ENCODE results near the gene UBE2Q2.

The UBE2Q2 gene

DNA sequence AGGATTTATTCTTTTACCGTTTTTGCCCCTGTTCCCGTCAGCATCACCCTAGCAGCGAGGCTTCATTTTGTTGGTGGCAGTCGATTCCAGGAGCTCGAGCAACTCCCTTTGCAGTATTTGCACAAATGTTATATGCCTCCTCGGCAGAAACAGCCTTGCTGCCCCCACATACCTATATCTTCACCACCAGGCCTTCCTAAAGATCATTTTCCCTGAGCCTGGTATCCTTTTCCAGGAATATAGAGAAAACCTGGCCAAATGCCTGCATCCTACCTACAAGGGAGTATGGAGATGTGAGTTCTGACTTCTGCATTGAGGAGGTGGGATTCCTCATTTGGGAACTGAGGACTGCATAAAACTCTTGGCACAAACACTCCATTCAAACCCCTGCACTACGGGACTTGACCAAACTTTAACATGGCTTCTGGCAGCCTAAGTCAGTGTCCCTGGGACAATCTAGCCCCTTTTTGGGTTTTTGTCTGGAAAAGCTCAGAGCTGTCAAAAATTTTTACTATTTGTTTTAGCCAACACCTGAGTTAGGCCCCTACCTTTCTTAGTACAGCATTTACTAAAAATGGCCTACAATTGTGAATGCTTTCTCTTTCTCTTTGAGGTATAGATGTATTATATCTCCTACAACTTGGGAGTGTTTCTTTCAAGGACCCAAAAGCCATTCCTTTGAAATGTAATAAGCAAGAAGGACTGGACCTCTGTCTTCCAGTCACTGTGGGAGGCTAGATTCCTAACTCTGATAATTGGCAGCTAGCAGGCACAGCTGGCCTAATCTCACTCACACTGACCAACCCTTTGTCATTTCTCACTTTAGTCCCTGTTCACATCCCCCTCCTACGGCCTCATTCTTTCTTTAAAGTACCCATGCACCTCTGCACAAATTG lies 12.1 kb upstream of the UBE2Q2 start:
- no peak for DNase-seq (ENCODE audit: low read depth)
- TF ChIP-seq CTCF (IDR thresholded peaks at IDR 0.05; ENCODE audit: insufficient read depth, low read depth, low read length, missing control alignments), result no peak

GRCh38 chr15:75831806-75832102 lies 11.5 kb upstream of the UBE2Q2 start:
- no peak for DNase-seq (ENCODE audit: low read depth)
- H3K4me3 ChIP-seq (ENCODE audit: low read length), result no peak overlapping the region
- no peak for TF ChIP-seq CTCF (IDR thresholded peaks at IDR 0.05; ENCODE audit: insufficient read depth, low read depth, low read length, missing control alignments)

More for the DNA sequence above, 12.1 kb upstream of the UBE2Q2 start:
- no peak overlapping the region for H3K4me3 ChIP-seq (ENCODE audit: low read length)

DNA sequence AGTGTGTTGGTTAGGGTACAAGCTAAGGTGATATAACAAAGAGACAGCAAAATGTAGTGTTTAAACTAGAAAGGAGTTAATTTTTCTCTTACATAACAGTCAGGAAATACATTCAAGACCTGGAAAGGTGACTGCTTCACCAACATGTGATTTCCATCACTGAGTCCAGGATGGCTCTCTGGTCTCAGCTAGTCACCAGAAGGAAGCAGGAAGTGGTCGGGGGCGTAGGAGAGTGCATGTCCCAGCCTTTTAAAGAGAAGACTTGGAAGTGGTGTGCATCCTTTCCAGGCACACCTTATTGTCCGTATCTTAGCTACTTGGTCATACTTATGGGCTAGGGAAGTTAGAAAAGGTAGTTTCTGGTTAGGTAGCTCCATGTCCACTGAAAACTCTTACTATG lies 11.1 kb upstream of the UBE2Q2 start:
- DNase-seq (ENCODE audit: low read depth), result no peak
- no peak overlapping the region for H3K4me3 ChIP-seq (ENCODE audit: low read length)
- no peak for TF ChIP-seq CTCF (IDR thresholded peaks at IDR 0.05; ENCODE audit: insufficient read depth, low read depth, low read length, missing control alignments)

- no peak for DNase-seq (ENCODE audit: low read depth)
- TF ChIP-seq CTCF (IDR thresholded peaks at IDR 0.05; ENCODE audit: insufficient read depth, low read depth, low read length, missing control alignments), result no peak
- H3K4me3 ChIP-seq (ENCODE audit: low read length), result no peak overlapping the region
Measured at GRCh38 chr15:75834021-75834420, 9.2 kb upstream of the UBE2Q2 start.

- DNase-seq (ENCODE audit: low read depth), result no peak
- TF ChIP-seq CTCF (IDR thresholded peaks at IDR 0.05; ENCODE audit: insufficient read depth, low read depth, low read length, missing control alignments), result no peak
- H3K4me3 ChIP-seq (ENCODE audit: low read length), result no peak overlapping the region
Measured at GRCh38 chr15:75835990-75836958, 7.0 kb upstream of the UBE2Q2 start.

- peak; percentile 29 for TF ChIP-seq CTCF (IDR thresholded peaks at IDR 0.05; ENCODE audit: insufficient read depth, low read depth, low read length, missing control alignments)
- H3K4me3 ChIP-seq (ENCODE audit: low read length), result no peak overlapping the region
- peak; percentile 89 for DNase-seq (ENCODE audit: low read depth)
Measured at GRCh38 chr15:75836959-75837334, 6.3 kb upstream of the UBE2Q2 start.

All from epithelial cell of esophagus (primary cell).